HG03575 (cell line): ENCODE data around the gene SPON1.

Experiments used
- ATAC-seq: cut with Tn5 transposase; IDR thresholded peaks from one replicate; pipeline ENCODE4 v1.9.1; 2021; ENCODE audit not compliant: unreplicated experiment, insufficient number of reproducible peaks, low FRiP score; ENCODE audit errors: extremely low read depth

SPON1 gene

GRCh38 chr11:14202251-14203196 is 240.0 kb downstream of the SPON1 start:
- ATAC-seq = no peak

GRCh38 chr11:14203321-14203720 is 240.8 kb downstream of the SPON1 start:
- no peak for ATAC-seq

GRCh38 chr11:14212986-14213385 is 250.5 kb downstream of the SPON1 start:
- ATAC-seq = no peak

- ATAC-seq = no peak
Measured at GRCh38 chr11:14218728-14219127, 256.2 kb downstream of the SPON1 start.

- ATAC-seq = no peak
Measured at GRCh38 chr11:14223636-14224288, 261.2 kb downstream of the SPON1 start.

GRCh38 chr11:14224395-14224794 is 261.9 kb downstream of the SPON1 start:
- ATAC-seq = no peak

- no peak for ATAC-seq
Measured at GRCh38 chr11:14225666-14226065, 263.1 kb downstream of the SPON1 start.

- ATAC-seq = no peak
Measured at GRCh38 chr11:14228356-14228755, 265.8 kb downstream of the SPON1 start.

GRCh38 chr11:14229472-14229871 is 266.9 kb downstream of the SPON1 start:
- ATAC-seq = no peak

GRCh38 chr11:14230407-14230806 is 267.9 kb downstream of the SPON1 start:
- ATAC-seq = no peak

- ATAC-seq = no peak
Measured at GRCh38 chr11:14232652-14233051, 270.1 kb downstream of the SPON1 start.

- ATAC-seq = no peak
Measured at GRCh38 chr11:14234446-14234845, 271.9 kb downstream of the SPON1 start.

- no peak for ATAC-seq
Measured at GRCh38 chr11:14235701-14236100, 273.2 kb downstream of the SPON1 start.

GRCh38 chr11:14237444-14237961 is 275.0 kb downstream of the SPON1 start:
- peak; percentile 98 for ATAC-seq

- ATAC-seq = no peak
Measured at GRCh38 chr11:14240221-14240620, 277.7 kb downstream of the SPON1 start.

GRCh38 chr11:14240951-14241350 is 278.4 kb downstream of the SPON1 start:
- no peak for ATAC-seq

- no peak for ATAC-seq
Measured at GRCh38 chr11:14242187-14242586, 279.7 kb downstream of the SPON1 start.

GRCh38 chr11:14242733-14243132 is 280.2 kb downstream of the SPON1 start:
- ATAC-seq = no peak

GRCh38 chr11:14244926-14245325 is 282.4 kb downstream of the SPON1 start:
- ATAC-seq = no peak

- no peak for ATAC-seq
Measured at GRCh38 chr11:14245444-14245843, 282.9 kb downstream of the SPON1 start.
